D721Med (cell line): ENCODE data around the gene SPOCK1.

Source experiments
- DNase-seq: peaks from one replicate; pipeline ENCODE4 v3.0.0; 2011; ENCODE audit warnings: low spot score; ENCODE audit not compliant: insufficient read length
- FAIRE-seq: peaks from 2 replicates; lab custom pipeline; 2011; peaks lifted over from hg19 to GRCh38; lab: Jason Lieb, UNC
- TF ChIP-seq, protein P1 (sequence below): IDR thresholded peaks from 2 replicates; pipeline ENCODE4 v1.5.1; 2012; ENCODE audit warnings: mild to moderate bottlenecking, control low read depth; ENCODE audit not compliant: insufficient read depth; ENCODE audit errors: missing control alignments

Gene SPOCK1

DNA sequence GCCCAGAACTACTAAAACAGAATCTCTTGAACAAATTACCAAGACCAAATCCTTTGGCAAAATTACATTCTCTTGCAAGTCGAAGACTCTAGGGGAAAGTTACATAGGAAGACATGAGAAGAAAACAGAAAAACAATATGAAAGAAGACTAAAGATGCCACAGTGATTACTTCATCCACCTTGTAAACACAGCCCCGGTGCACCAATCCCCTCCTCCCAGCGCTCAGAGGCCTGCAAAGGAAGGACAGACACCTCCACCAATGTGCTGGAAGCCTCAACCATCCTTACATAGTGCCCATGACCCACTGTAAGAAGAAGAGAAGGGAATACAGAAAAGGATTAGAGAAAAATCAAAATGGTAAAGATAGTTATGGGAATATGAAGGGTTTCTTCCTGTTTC lies 218.5 kb downstream of the SPOCK1 start:
- DNase-seq, result no peak
- TF ChIP-seq, protein P1, sequence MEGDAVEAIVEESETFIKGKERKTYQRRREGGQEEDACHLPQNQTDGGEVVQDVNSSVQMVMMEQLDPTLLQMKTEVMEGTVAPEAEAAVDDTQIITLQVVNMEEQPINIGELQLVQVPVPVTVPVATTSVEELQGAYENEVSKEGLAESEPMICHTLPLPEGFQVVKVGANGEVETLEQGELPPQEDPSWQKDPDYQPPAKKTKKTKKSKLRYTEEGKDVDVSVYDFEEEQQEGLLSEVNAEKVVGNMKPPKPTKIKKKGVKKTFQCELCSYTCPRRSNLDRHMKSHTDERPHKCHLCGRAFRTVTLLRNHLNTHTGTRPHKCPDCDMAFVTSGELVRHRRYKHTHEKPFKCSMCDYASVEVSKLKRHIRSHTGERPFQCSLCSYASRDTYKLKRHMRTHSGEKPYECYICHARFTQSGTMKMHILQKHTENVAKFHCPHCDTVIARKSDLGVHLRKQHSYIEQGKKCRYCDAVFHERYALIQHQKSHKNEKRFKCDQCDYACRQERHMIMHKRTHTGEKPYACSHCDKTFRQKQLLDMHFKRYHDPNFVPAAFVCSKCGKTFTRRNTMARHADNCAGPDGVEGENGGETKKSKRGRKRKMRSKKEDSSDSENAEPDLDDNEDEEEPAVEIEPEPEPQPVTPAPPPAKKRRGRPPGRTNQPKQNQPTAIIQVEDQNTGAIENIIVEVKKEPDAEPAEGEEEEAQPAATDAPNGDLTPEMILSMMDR, result no peak
- no peak for FAIRE-seq

DNA sequence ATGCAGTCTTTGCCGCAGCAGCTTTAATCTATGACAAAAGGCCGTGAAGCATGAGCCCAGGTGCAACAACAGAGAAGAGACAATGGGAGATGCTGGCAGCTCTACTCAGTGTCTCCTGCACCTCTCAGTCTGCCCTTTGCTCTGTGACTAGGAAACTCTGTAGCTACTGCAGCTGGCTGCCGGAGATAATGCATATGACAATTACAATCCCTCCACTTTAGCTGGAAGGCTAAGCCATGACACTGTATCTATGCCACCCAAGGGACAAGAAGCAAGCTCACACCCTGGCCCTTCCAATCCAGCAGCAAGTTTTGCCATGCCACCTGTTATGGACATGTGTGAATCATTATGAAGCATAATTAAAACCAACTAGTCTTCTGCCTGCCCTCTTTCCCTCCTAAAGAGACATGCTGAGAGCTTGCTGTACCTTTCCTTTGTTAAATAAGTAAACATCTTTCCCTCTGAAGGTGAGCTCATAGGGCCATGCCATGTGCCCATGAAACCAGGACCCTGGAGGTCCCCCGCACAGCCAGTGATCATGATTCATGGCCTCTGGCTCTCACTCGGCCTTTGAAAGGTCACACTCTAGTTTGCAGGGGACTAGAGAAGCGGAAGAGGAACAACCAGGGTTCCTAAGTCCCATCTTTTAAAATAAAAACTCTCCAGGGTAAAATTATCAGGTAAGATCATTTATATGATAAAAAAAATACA lies 219.4 kb downstream of the SPOCK1 start:
- TF ChIP-seq, protein P1, result no peak
- DNase-seq (no peak), FAIRE-seq (no peak)

- TF ChIP-seq, protein P1, result no peak
- no peak for DNase-seq
- no peak for FAIRE-seq
These were observed 220.7 kb downstream of the SPOCK1 start for GRCh38 chr5:137278476-137278875.

GRCh38 chr5:137275083-137275482 lies 224.0 kb downstream of the SPOCK1 start:
- TF ChIP-seq, protein P1, result no peak
- no peak for DNase-seq

DNA sequence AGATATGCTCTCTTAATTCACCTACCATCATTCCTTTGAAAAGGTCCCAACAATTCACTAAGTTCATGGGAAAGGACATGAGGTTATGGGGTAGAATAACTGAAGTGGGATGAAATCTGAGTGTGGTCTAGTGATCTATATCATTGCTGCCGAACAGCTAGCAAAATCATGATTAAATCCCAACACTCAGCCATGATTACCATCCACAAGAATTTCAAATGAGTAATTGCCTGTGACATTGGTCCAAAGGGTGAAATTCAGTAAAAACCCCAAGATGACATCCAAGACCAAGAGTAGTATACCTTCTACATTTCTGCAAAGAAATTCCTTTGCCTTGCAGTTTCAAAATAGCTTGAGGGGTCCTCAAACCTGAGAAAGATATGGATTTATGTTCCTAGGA lies 225.6 kb downstream of the SPOCK1 start:
- TF ChIP-seq, protein P1, result no peak
- DNase-seq, result no peak

More at GRCh38 chr5:137275083-137275482, 224.0 kb downstream of the SPOCK1 start:
- no peak for FAIRE-seq

GRCh38 chr5:137272831-137273230 lies 226.3 kb downstream of the SPOCK1 start:
- FAIRE-seq (no peak), DNase-seq (no peak)
- TF ChIP-seq, protein P1, result no peak

More for the DNA sequence above, 225.6 kb downstream of the SPOCK1 start:
- no peak for FAIRE-seq

DNA sequence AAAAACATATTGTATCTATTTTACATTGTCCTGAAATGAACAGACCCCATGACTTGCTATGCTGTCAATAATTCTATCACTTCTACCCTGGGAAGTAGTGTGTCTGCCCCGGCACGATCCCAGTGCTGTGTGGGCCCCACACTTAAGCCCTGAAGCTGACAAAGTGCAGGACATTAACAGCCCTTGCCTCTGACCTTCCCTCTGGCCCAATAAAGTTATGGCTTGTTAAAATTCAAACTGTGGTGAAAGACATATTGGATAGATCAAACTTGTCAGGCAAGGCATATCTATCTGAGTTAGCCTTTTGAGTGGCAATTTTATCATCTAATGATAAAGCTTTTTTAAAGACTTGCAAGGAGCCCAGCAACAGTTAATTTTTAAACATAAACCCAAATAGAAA lies 229.2 kb downstream of the SPOCK1 start:
- FAIRE-seq, result no peak
- TF ChIP-seq, protein P1, result no peak
- DNase-seq, result no peak
